H9 (cell line): ENCODE results near the gene TNRC6A. TPM values are rescaled to one million over a fixed set of nuclear protein-coding genes. Genes with fewer than 3 reads are reported as not detected.

Source experiments
- DNase-seq: peaks from one replicate; pipeline ENCODE4 v3.0.0-alpha.2; 2017
- H2AFZ ChIP-seq: one replicate; pipeline ENCODE4 v1.6.1; 2013; ENCODE audit warnings: mild to moderate bottlenecking, low read length, control low read depth, moderate library complexity
- H2AK5ac ChIP-seq: 2 replicates; pipeline ENCODE4 v1.6.1; 2013; ENCODE audit warnings: low read length, control low read depth, mixed read lengths; ENCODE audit not compliant: insufficient read length
- H2BK120ac ChIP-seq: one replicate; pipeline ENCODE4 v1.6.1; 2013; ENCODE audit warnings: low read depth, mild to moderate bottlenecking, low read length, control low read depth, inconsistent platforms; ENCODE audit not compliant: poor library complexity, severe bottlenecking
- H2BK12ac ChIP-seq: 2 replicates; pipeline ENCODE4 v1.6.1; 2013; ENCODE audit warnings: low read length, control low read depth, mixed read lengths, low read depth; ENCODE audit not compliant: insufficient read length
- H2BK15ac ChIP-seq: 2 replicates; pipeline ENCODE4 v1.6.1; 2013; ENCODE audit warnings: low read depth, low read length, control low read depth
- H2BK20ac ChIP-seq: one replicate; pipeline ENCODE4 v1.6.1; 2013; ENCODE audit warnings: low read depth, mild to moderate bottlenecking, low read length, control low read depth, inconsistent platforms; ENCODE audit not compliant: poor library complexity, severe bottlenecking
- H2BK5ac ChIP-seq: 2 replicates; pipeline ENCODE4 v1.6.1; 2013; ENCODE audit warnings: low read length, control low read depth, mixed read lengths; ENCODE audit not compliant: insufficient read length
- H3K14ac ChIP-seq: 2 replicates; pipeline ENCODE4 v1.6.1; 2013; ENCODE audit warnings: low read length, control low read depth; ENCODE audit not compliant: insufficient read depth
- H3K18ac ChIP-seq: 2 replicates; pipeline ENCODE4 v1.6.1; 2013; ENCODE audit warnings: low read depth, mild to moderate bottlenecking, mixed read lengths, low read length, control low read depth; ENCODE audit not compliant: insufficient read length
- H3K23ac ChIP-seq: 2 replicates; pipeline ENCODE4 v1.6.1; 2013; ENCODE audit warnings: low read length, control low read depth, mixed read lengths, low read depth; ENCODE audit not compliant: insufficient read length
- H3K23me2 ChIP-seq: 2 replicates; pipeline ENCODE4 v1.6.1; 2013; ENCODE audit warnings: low read depth, mild to moderate bottlenecking, mixed read lengths, low read length, control low read depth; ENCODE audit not compliant: insufficient read length, poor library complexity, severe bottlenecking
- H3K27ac ChIP-seq: 2 replicates; pipeline ENCODE4 v1.5.1; 2013; ENCODE audit warnings: low read length, control low read depth, mixed read lengths, low read depth; ENCODE audit not compliant: insufficient read length
- H3K27me3 ChIP-seq: 2 replicates; pipeline ENCODE4 v1.6.1; 2013; ENCODE audit warnings: low read length, control low read depth, inconsistent platforms; ENCODE audit not compliant: insufficient read depth
- H3K4ac ChIP-seq: 2 replicates; pipeline ENCODE4 v1.6.1; 2013; ENCODE audit warnings: low read depth, mild to moderate bottlenecking, control low read depth, inconsistent platforms, low read length, moderate library complexity
- H3K4me1 ChIP-seq: 2 replicates; pipeline ENCODE4 v1.6.1; 2013; ENCODE audit warnings: low read length, control low read depth, inconsistent platforms; ENCODE audit not compliant: insufficient read depth
- H3K4me2 ChIP-seq: 2 replicates; pipeline ENCODE4 v1.6.1; 2013; ENCODE audit warnings: low read length, control low read depth, mixed read lengths; ENCODE audit not compliant: insufficient read length, insufficient read depth
- H3K56ac ChIP-seq: 2 replicates; pipeline ENCODE4 v1.6.1; 2013; ENCODE audit warnings: low read depth, mild to moderate bottlenecking, mixed read lengths, low read length, control low read depth; ENCODE audit not compliant: insufficient read length
- H3K79me1 ChIP-seq: 2 replicates; pipeline ENCODE4 v1.6.1; 2013; ENCODE audit warnings: low read depth, mild to moderate bottlenecking, moderate library complexity, low read length, control low read depth, inconsistent platforms; ENCODE audit not compliant: insufficient read depth, poor library complexity, severe bottlenecking
- H3K79me2 ChIP-seq: 2 replicates; pipeline ENCODE4 v1.6.1; 2013; ENCODE audit warnings: low read length, control low read depth, inconsistent platforms; ENCODE audit not compliant: insufficient read depth
- H3K9ac ChIP-seq: 2 replicates; pipeline ENCODE4 v1.6.1; 2013; ENCODE audit warnings: low read length, control low read depth, mixed read lengths; ENCODE audit not compliant: insufficient read length; ENCODE audit errors: extremely low read depth
- H3K9me3 ChIP-seq: one replicate; pipeline ENCODE4 v1.6.1; 2013; ENCODE audit warnings: low read depth, low read length, inconsistent platforms; ENCODE audit not compliant: control insufficient read depth
- H3T11ph ChIP-seq: one replicate; pipeline ENCODE4 v1.6.1; 2013; ENCODE audit warnings: mild to moderate bottlenecking, low read length, control low read depth, inconsistent platforms
- H4K20me1 ChIP-seq: one replicate; pipeline ENCODE4 v1.6.1; 2013; ENCODE audit not compliant: control insufficient read depth, insufficient read length, insufficient read depth
- H4K5ac ChIP-seq: 2 replicates; pipeline ENCODE4 v1.6.1; 2013; ENCODE audit warnings: low read depth, mild to moderate bottlenecking, mixed read lengths, low read length, control low read depth; ENCODE audit not compliant: insufficient read length
- H4K8ac ChIP-seq: replicated peaks from 2 replicates; pipeline ENCODE4 v1.6.1; 2013; ENCODE audit warnings: low read length, control low read depth, mixed read lengths, low read depth; ENCODE audit not compliant: insufficient read length
- H4K91ac ChIP-seq: 2 replicates; pipeline ENCODE4 v1.6.1; 2013; ENCODE audit warnings: low read depth, mild to moderate bottlenecking, moderate library complexity, mixed read lengths, low read length, control low read depth; ENCODE audit not compliant: insufficient read length
- H3K27ac Mint-ChIP-seq, 3 experiments: 2 replicates in 2 of 3; 3 replicates in 1 of 3; pipeline ENCODE4 v1.8.0; 2020 to 2021; ENCODE audit warnings: mixed read lengths in 3 of 3, mild to moderate bottlenecking in 1 of 3, moderate library complexity in 1 of 3
- H3K27me3 Mint-ChIP-seq: 2 replicates; pipeline ENCODE4 v1.8.0; 2021; ENCODE audit warnings: low read depth, mild to moderate bottlenecking, moderate library complexity, mixed read lengths
- H3K36me3 Mint-ChIP-seq, 3 experiments: 2 replicates in 2 of 3; 3 replicates in 1 of 3; pipeline ENCODE4 v1.8.0; 2020 to 2021; ENCODE audit warnings: low read depth in 3 of 3, mixed read lengths in 3 of 3; ENCODE audit not compliant: insufficient read depth in 1 of 3
- H3K4me1 Mint-ChIP-seq, 2 experiments: 2 replicates each; pipeline ENCODE4 v1.8.0; 2020; ENCODE audit warnings: mixed read lengths in 2 of 2
- H3K4me3 Mint-ChIP-seq, 2 experiments: 2 replicates in 1 of 2; 3 replicates in 1 of 2; pipeline ENCODE4 v1.8.0; 2020 to 2021; ENCODE audit warnings: mild to moderate bottlenecking in 2 of 2, mixed read lengths in 2 of 2, moderate library complexity in 1 of 2
- H3K9me3 Mint-ChIP-seq, 2 experiments: 2 replicates in 1 of 2; 3 replicates in 1 of 2; pipeline ENCODE4 v1.8.0; 2020; ENCODE audit warnings: mild to moderate bottlenecking in 2 of 2, mixed read lengths in 2 of 2, moderate library complexity in 1 of 2
- CTCF ChIP-seq: fragments of 200-600 bp; sonication (generic); conservative IDR thresholded peaks from 3 replicates; pipeline ENCODE4 v1.8.0; 2021; ENCODE audit warnings: antibody characterized with exemption, mild to moderate bottlenecking
- WGBS: extraction: QIAGEN DNeasy Blood & Tissue Kit; methylation state at CpG from one replicate; pipeline ENCODE4 v1.1.7; 2013; ENCODE audit warnings: missing lambda C conversion rate, low lambda C conversion rate, mixed read lengths; ENCODE audit not compliant: insufficient read length; ENCODE audit errors: extremely low coverage; 5-methylcytosine and 5-hydroxymethylcytosine counted together
- total RNA-seq: library from RNA; stranded (reverse); gene quantifications from 2 replicates; pipeline ENCODE4 v1.2.1, GENCODE V29; 2021

The TNRC6A gene
- total RNA-seq, 1 experiment from 2014 or later: 114 TPM

GRCh38 chr16:24781256-24781655 is 51.8 kb downstream of the TNRC6A start:
- H3K9ac ChIP-seq: no peak overlapping the region

More at GRCh38 chr16:24781256-24781655, 51.8 kb downstream of the TNRC6A start:
- H3K23me2 ChIP-seq: no peaks in the 10 kb centered on the region
- no peak overlapping the region for H2BK120ac ChIP-seq
- H3K79me1 ChIP-seq: peaks cover 3% of the 10 kb centered on the region
- no peak overlapping the region for H2AFZ ChIP-seq
- H3T11ph ChIP-seq: no peak overlapping the region
- no peak overlapping the region for H3K14ac ChIP-seq
- H4K20me1 ChIP-seq: no peaks in the 10 kb centered on the region
- no peak overlapping the region for H3K4me2 ChIP-seq
- H3K4me3 Mint-ChIP-seq: no peak overlapping the region
- no peaks in the 10 kb centered on the region for H3K27me3 Mint-ChIP-seq
- no peaks in the 10 kb centered on the region for H3K4me1 Mint-ChIP-seq
- H3K36me3 Mint-ChIP-seq: peaks cover 51 to 92% (median 89%) of the 10 kb centered on the region in 3 experiments; a peak in 6 of 7 replicates
- H3K23ac ChIP-seq: no peak overlapping the region
- no peak overlapping the region for H3K18ac ChIP-seq
- no peak overlapping the region for H3K27ac ChIP-seq
- H2BK15ac ChIP-seq: no peak overlapping the region
- no peak for DNase-seq
- H2BK12ac ChIP-seq: no peak overlapping the region
- WGBS: no CpG with 5 or more reads among the region's 2 CpGs
- no peaks in the 10 kb centered on the region for H3K9me3 ChIP-seq
- H4K8ac ChIP-seq: no peak overlapping the region
- H2BK20ac ChIP-seq: no peak overlapping the region
- no peaks in the 10 kb centered on the region for H3K4me1 ChIP-seq
- no peaks in the 10 kb centered on the region for H3K9me3 Mint-ChIP-seq
- H4K91ac ChIP-seq: no peak overlapping the region
- no peak for TF ChIP-seq CTCF
- no peaks in the 10 kb centered on the region for H3K27me3 ChIP-seq
- no peak overlapping the region for H2AK5ac ChIP-seq
- H3K79me2 ChIP-seq: peaks cover 2% of the 10 kb centered on the region; the same call in 1 of the 2 replicates
- no peak overlapping the region for H4K5ac ChIP-seq
- no peak overlapping the region for H3K4ac ChIP-seq
- peak overlapping the region in 1 of 3 experiments; percentile 14; a peak in 1 of 7 replicates for H3K27ac Mint-ChIP-seq
- H3K56ac ChIP-seq: no peak overlapping the region
- H2BK5ac ChIP-seq: no peak overlapping the region
